Parathyroid adenoma (tissue), 2 donors: ENCODE measurements around the gene DLG1.

Source experiments
- H2AFZ ChIP-seq: fragments of 300-600 bp; sonication (generic); one replicate; pipeline ENCODE4 v1.7.0; 2017; ENCODE audit warnings: antibody characterized with exemption, mild to moderate bottlenecking
- H3K27ac ChIP-seq: fragments of 300-600 bp; sonication (generic); one replicate; pipeline ENCODE4 v1.7.0; 2017
- H3K27me3 ChIP-seq: fragments of 300-600 bp; sonication (generic); one replicate; pipeline ENCODE4 v1.7.0; 2017; ENCODE audit warnings: low read length; ENCODE audit not compliant: control insufficient read depth, insufficient read depth
- H3K36me3 ChIP-seq: fragments of 300-600 bp; sonication (generic); one replicate; pipeline ENCODE4 v1.7.0; 2017; ENCODE audit warnings: low read length; ENCODE audit not compliant: control insufficient read depth, insufficient read depth
- H3K4me1 ChIP-seq: fragments of 300-600 bp; sonication (generic); one replicate; pipeline ENCODE4 v1.7.0; 2017; ENCODE audit warnings: control low read depth
- H3K4me2 ChIP-seq: fragments of 300-600 bp; sonication (generic); one replicate; pipeline ENCODE4 v1.7.0; 2017; ENCODE audit warnings: low read length
- H3K4me3 ChIP-seq: fragments of 300-600 bp; sonication (generic); one replicate; pipeline ENCODE4 v1.7.0; 2017; ENCODE audit warnings: low read depth, low read length
- H3K79me2 ChIP-seq: fragments of 300-600 bp; sonication (generic); one replicate; pipeline ENCODE4 v1.7.0; 2017; ENCODE audit warnings: control low read depth
- H3K9ac ChIP-seq: fragments of 300-600 bp; sonication (generic); one replicate; pipeline ENCODE4 v1.7.0; 2017; ENCODE audit warnings: mild to moderate bottlenecking
- H3K9me3 ChIP-seq: fragments of 300-600 bp; sonication (generic); one replicate; pipeline ENCODE4 v1.7.0; 2017; ENCODE audit warnings: low read length; ENCODE audit not compliant: control insufficient read depth
- CTCF ChIP-seq: fragments of 300-600 bp; sonication (generic); IDR thresholded peaks from one replicate; pipeline ENCODE4 v1.7.0; 2017; ENCODE audit warnings: antibody characterized with exemption, mild to moderate bottlenecking
- donor health status: primary hyperparathyroidism.

The DLG1 gene

GRCh38 chr3:197311591-197311990 is 13.2 kb upstream of the DLG1 start:
- no peak overlapping the region for H3K4me2 ChIP-seq
- no peak overlapping the region for H2AFZ ChIP-seq
- no peak for TF ChIP-seq CTCF
- no peak overlapping the region for H3K27ac ChIP-seq
- H3K4me3 ChIP-seq: no peak overlapping the region
- H3K27me3 ChIP-seq: no peaks in the 10 kb centered on the region
- H3K36me3 ChIP-seq: no peaks in the 10 kb centered on the region
- H3K9me3 ChIP-seq: no peaks in the 10 kb centered on the region
- H3K9ac ChIP-seq: no peak overlapping the region
- H3K4me1 ChIP-seq: no peaks in the 10 kb centered on the region
- H3K79me2 ChIP-seq: no peaks in the 10 kb centered on the region

- Histone ChIP-seq H3K9me3 (no peaks in the 10 kb centered on the region), H3K79me2 (no peaks in the 10 kb centered on the region), H3K27ac (no peak overlapping the region), H3K4me1 (no peaks in the 10 kb centered on the region), H3K27me3 (no peaks in the 10 kb centered on the region), H3K9ac (no peak overlapping the region), H3K4me2 (peak overlapping the region; percentile 3), H3K4me3 (no peak overlapping the region), H2AFZ (no peak overlapping the region), H3K36me3 (no peaks in the 10 kb centered on the region)
- TF ChIP-seq CTCF: no peak
Observed at GRCh38 chr3:197309528-197310361, 11.3 kb upstream of the DLG1 start.

- Histone ChIP-seq H3K27ac (no peak overlapping the region), H3K27me3 (no peaks in the 10 kb centered on the region), H3K9me3 (no peaks in the 10 kb centered on the region), H2AFZ (peak overlapping the region; percentile 40), H3K4me3 (no peak overlapping the region), H3K79me2 (no peaks in the 10 kb centered on the region), H3K36me3 (no peaks in the 10 kb centered on the region), H3K9ac (no peak overlapping the region), H3K4me2 (no peak overlapping the region), H3K4me1 (no peaks in the 10 kb centered on the region)
- no peak for TF ChIP-seq CTCF
Observed at GRCh38 chr3:197308591-197308990, 10.2 kb upstream of the DLG1 start.

GRCh38 chr3:197306374-197307086 is 8.1 kb upstream of the DLG1 start:
- H3K27me3 ChIP-seq: no peaks in the 10 kb centered on the region
- H3K27ac ChIP-seq: no peak overlapping the region
- H3K36me3 ChIP-seq: no peaks in the 10 kb centered on the region
- H3K79me2 ChIP-seq: no peaks in the 10 kb centered on the region
- H3K4me1 ChIP-seq: no peaks in the 10 kb centered on the region
- TF ChIP-seq CTCF: no peak
- H3K4me3 ChIP-seq: no peak overlapping the region
- no peaks in the 10 kb centered on the region for H3K9me3 ChIP-seq
- no peak overlapping the region for H3K4me2 ChIP-seq
- H2AFZ ChIP-seq: no peak overlapping the region
- H3K9ac ChIP-seq: no peak overlapping the region
